Panc1 (cell line): ENCODE measurements around the gene NUDT3. TPM values are rescaled to one million over a fixed set of nuclear protein-coding genes. Genes with fewer than 3 reads are reported as not detected.
A peak's percentile ranks its signal among the peaks of the same experiment; 100 is the strongest.
"Not testable (repeated sequence)": the region's sequence is repeated elsewhere in the genome, so short reads cannot be mapped to it uniquely, and the experiment has no call there.

Source experiments
- ATAC-seq: fragments of 200-7000 bp; cut with Tn5 transposase; 2 replicates; pipeline ENCODE4 v1.9.1; 2020; ENCODE audit warnings: mild to moderate bottlenecking, moderate library complexity
- BruUV-seq: library from RNA; stranded (reverse); fragments of 400-500 nt; replicated peaks from 2 replicates; lab custom pipeline; 2021; lab: Mats Ljungman, UMichigan
- CTCF ChIA-PET: fragments of 300-600 bp; sonication (Branson Sonifier 250); formaldehyde crosslinking; loops from one replicate; lab custom pipeline; 2022; ENCODE audit warnings: antibody characterized with exemption; lab: Charles Lee
- POLR2A ChIA-PET: fragments of 300-600 bp; sonication (Branson Sonifier 250); formaldehyde crosslinking; loops from one replicate; lab custom pipeline; 2022; ENCODE audit warnings: antibody characterized with exemption; lab: Charles Lee
- DNase-seq: peaks from one replicate; pipeline ENCODE4 v3.0.0-alpha.2; 2010; ENCODE audit warnings: low read depth, low spot score
- H3K27ac ChIP-seq: 2 replicates; pipeline ENCODE4 v1.5.1; 2011; ENCODE audit warnings: mild to moderate bottlenecking, low read length, inconsistent platforms
- H3K27me3 ChIP-seq: fragments of 200-500 bp; sonication (Bioruptor generic); 2 replicates; pipeline ENCODE4 v1.6.0; 2014; ENCODE audit warnings: low read length, inconsistent platforms; ENCODE audit not compliant: control insufficient read depth, insufficient read depth
- H3K36me3 ChIP-seq: fragments of 200-500 bp; sonication (Bioruptor generic); 2 replicates; pipeline ENCODE4 v1.5.1; 2014; ENCODE audit warnings: inconsistent platforms, mild to moderate bottlenecking, low read length, moderate library complexity; ENCODE audit not compliant: control insufficient read depth, insufficient read depth
- H3K4me1 ChIP-seq: 2 replicates; pipeline ENCODE4 v1.5.1; 2011; ENCODE audit warnings: inconsistent platforms, mild to moderate bottlenecking, low read length, moderate library complexity; ENCODE audit not compliant: control insufficient read depth, insufficient read depth
- H3K4me3 ChIP-seq, 2 experiments: 2 replicates each; pipeline ENCODE4 v1.5.1; 2011 to 2012; ENCODE audit warnings: low read depth in 2 of 2, low read length in 2 of 2, mild to moderate bottlenecking in 2 of 2, inconsistent platforms in 1 of 2, moderate library complexity in 1 of 2
- H3K9me3 ChIP-seq: fragments of 200-500 bp; sonication (Bioruptor generic); 2 replicates; pipeline ENCODE4 v1.5.1; 2014; ENCODE audit warnings: low read depth, mild to moderate bottlenecking, inconsistent platforms, low read length, moderate library complexity; ENCODE audit not compliant: control insufficient read depth, insufficient read depth
- CTCF ChIP-seq: fragments of 450-650 bp; IDR thresholded peaks from 2 replicates; pipeline ENCODE4 v1.5.1; 2017; ENCODE audit warnings: mild to moderate bottlenecking
- POLR2AphosphoS5 ChIP-seq: IDR thresholded peaks from 2 replicates; pipeline ENCODE4 v1.6.1; 2012; ENCODE audit warnings: mild to moderate bottlenecking, low read depth, low read length, moderate library complexity
- REST ChIP-seq, 2 experiments: IDR thresholded peaks; 2 replicates each; pipeline ENCODE4 v1.6.1; 2011 to 2012; ENCODE audit warnings: low read depth in 2 of 2, control low read depth in 1 of 2, low read length in 1 of 2, mild to moderate bottlenecking in 1 of 2, moderate library complexity in 1 of 2; ENCODE audit not compliant: insufficient read depth in 1 of 2
- SIN3A ChIP-seq: IDR thresholded peaks from 2 replicates; pipeline ENCODE4 v1.6.1; 2012; ENCODE audit warnings: low read depth, mild to moderate bottlenecking, low read length, moderate library complexity, borderline replicate concordance; ENCODE audit not compliant: insufficient read depth
- TCF7L2 ChIP-seq: IDR thresholded peaks from 2 replicates; pipeline ENCODE4 v1.6.1; 2011; ENCODE audit warnings: mild to moderate bottlenecking, low read depth, low read length, inconsistent platforms
- in situ Hi-C: cut with HindIII; loops from 2 replicates; pipeline ENCODE4 v1.10.0; 2016; ENCODE audit warnings: low sequenced_read_pairs, low pct_unique_long_range_greater_than_20kb
- intact Hi-C: fragments of 100-400 bp; cut with micrococcal nuclease; formaldehyde crosslinking; loops from one replicate; pipeline ENCODE4 v1.10.0; 2022; ENCODE audit not compliant: unreplicated experiment
- total RNA-seq: library from RNA; stranded (reverse); gene quantifications from one replicate; pipeline ENCODE4 v1.2.1, GENCODE V29; 2021; ENCODE audit not compliant: unreplicated experiment

Gene NUDT3
- total RNA-seq, 1 experiment from 2014 or later, result 25.9 TPM

- intact Hi-C loops, result loop anchor here (5.0 kb wide), 2 partner anchors 171 to 361 kb away; no protein-coding TSS in a partner anchor
- CTCF ChIA-PET, result interaction anchor here (0.6 to 3.7 kb wide), 3 partner anchors 51 to 168 kb away, joined by 3 to 21 read pairs (median 4); no protein-coding TSS in a partner anchor
- in situ Hi-C loops, result no loop called here
- Histone ChIP-seq H3K4me3 (no peak overlapping the region; a peak in 1 of 4 replicates), H3K27me3 (no peaks in the 10 kb centered on the region), H3K4me1 (peaks cover 68% of the 10 kb centered on the region), H3K9me3 (no peaks in the 10 kb centered on the region), H3K36me3 (0 out of 2 replicates have a peak, but pooled peaks cover 4% of the 10 kb centered on the region), H3K27ac (peak overlapping the region; percentile 59; the same call in 1 of the 2 replicates)
- POLR2A ChIA-PET, result no interaction called here
- TF ChIP-seq REST (IDR thresholded peaks at IDR 0.05; ENCODE audit: insufficient read depth in 1 of 2, low read depth in 2 of 2, low read length in 1 of 2) (no peak), SIN3A (peak; percentile 79; the same call in 1 of the 2 replicates), TCF7L2 (no peak), CTCF (peak; percentile 83), POLR2AphosphoS5 (peak; percentile 88)
- DNase-seq (no peak), ATAC-seq (peak; percentile 9)
- no TSS peak for BruUV-seq
These were observed 145.7 kb downstream of the NUDT3 start for GRCh38 chr6:34246563-34247391.

GRCh38 chr6:34246249-34246562 lies 146.3 kb downstream of the NUDT3 start:
- ChIA-PET CTCF (interaction anchor here (0.6 to 3.7 kb wide), 3 partner anchors 50 to 168 kb away, joined by 3 to 21 read pairs (median 4); no protein-coding TSS in a partner anchor), POLR2A (interaction anchor here (0.6 kb wide), 1 partner anchor 896 kb away, joined by 7 read pairs; no protein-coding TSS in a partner anchor)
- in situ Hi-C loops, result no loop called here
- peak overlapping the region; percentile 59; the same call in 1 of the 2 replicates for H3K27ac ChIP-seq
- peaks cover 74% of the 10 kb centered on the region for H3K4me1 ChIP-seq
- H3K9me3 ChIP-seq, result no peaks in the 10 kb centered on the region
- no peak for TF ChIP-seq POLR2AphosphoS5
- TF ChIP-seq REST (IDR thresholded peaks at IDR 0.05; ENCODE audit: insufficient read depth in 1 of 2, low read depth in 2 of 2, low read length in 1 of 2), result no peak
- TF ChIP-seq SIN3A, result no peak
- TF ChIP-seq TCF7L2, result no peak
- TF ChIP-seq CTCF, result no peak
- H3K4me3 ChIP-seq, result no peak overlapping the region
- no peaks in the 10 kb centered on the region for H3K27me3 ChIP-seq
- BruUV-seq, result no TSS peak
- intact Hi-C loops, result loop anchor here (5.0 kb wide), 2 partner anchors 171 to 361 kb away; no protein-coding TSS in a partner anchor
- DNase-seq, result no peak
- no peak for ATAC-seq
- peaks cover 4% of the 10 kb centered on the region; the same call in 1 of the 2 replicates for H3K36me3 ChIP-seq

DNA sequence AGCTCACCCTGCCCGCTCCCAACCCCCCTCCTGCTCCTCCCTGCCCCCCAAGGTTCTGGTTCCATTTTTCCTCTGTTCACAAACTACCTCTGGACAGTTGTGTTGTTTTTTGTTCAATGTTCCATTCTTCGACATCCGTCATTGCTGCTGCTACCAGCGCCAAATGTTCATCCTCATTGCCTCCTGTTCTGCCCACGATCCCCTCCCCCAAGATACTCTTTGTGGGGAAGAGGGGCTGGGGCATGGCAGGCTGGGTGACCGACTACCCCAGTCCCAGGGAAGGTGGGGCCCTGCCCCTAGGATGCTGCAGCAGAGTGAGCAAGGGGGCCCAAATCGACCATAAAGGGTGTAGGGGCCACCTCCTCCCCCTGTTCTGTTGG lies 146.7 kb downstream of the NUDT3 start:
- H3K27me3 ChIP-seq, H3K4me3 ChIP-seq, in situ Hi-C loops, ATAC-seq, H3K9me3 ChIP-seq, H3K36me3 ChIP-seq, DNase-seq: not testable (repeated sequence)
- Histone ChIP-seq H3K27ac (peak overlapping the region; percentile 59; the same call in 1 of the 2 replicates), H3K4me1 (peaks cover 75% of the 10 kb centered on the region)
- POLR2A ChIA-PET, result interaction anchor here (0.6 kb wide), 1 partner anchor 896 kb away, joined by 7 read pairs; no protein-coding TSS in a partner anchor
- intact Hi-C loops, result loop anchor here (5.0 kb wide), 2 partner anchors 172 to 362 kb away; no protein-coding TSS in a partner anchor
- CTCF ChIA-PET, result interaction anchor here (0.6 to 3.7 kb wide), 3 partner anchors 50 to 169 kb away, joined by 3 to 21 read pairs (median 4); no protein-coding TSS in a partner anchor
- BruUV-seq, result TSS peak; percentile 83
